GM18868 (cell line): Measurements from ENCODE around the gene LRRC27.
"Not testable (repeated sequence)": the region's sequence is repeated elsewhere in the genome, so short reads cannot be mapped to it uniquely, and the experiment has no call there.

ENCODE experiments used
- ATAC-seq: cut with Tn5 transposase; IDR thresholded peaks from one replicate; pipeline ENCODE4 v1.9.1; 2021; ENCODE audit warnings: mild to moderate bottlenecking, moderate library complexity; ENCODE audit not compliant: unreplicated experiment

Gene LRRC27

DNA sequence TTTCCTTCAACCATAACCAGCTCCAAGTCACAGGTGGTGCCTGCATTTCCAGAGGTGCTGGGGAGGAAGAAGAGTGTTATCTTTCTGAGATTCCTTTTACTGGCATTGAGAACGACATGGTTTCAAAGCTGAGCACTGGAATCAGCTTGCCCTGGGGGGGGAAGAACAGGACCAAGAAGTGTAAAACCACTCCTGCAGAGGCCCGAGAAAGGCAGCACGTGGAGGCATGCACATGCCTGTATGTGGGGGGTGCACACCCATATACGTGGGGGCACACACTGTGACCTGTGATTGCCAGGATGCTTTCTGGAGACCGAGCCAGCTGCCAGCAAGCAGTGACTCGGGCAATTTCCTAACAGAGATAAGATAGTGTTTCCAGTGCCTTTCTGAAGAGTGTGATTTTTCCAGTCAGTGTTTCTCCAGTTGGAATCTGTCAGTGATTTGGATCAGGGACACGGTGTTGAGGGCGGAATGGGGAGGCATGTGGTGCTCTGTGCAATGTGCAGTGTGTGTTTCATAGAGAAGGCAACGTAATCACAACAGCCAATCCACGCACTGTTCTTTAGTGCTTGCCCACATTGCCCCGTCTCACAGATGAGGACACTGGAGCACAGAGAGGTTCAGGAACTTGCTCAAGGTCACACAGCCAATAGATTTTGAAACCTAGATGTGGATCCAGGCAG lies 4.2 kb downstream of the LRRC27 start:
- no peak for ATAC-seq

DNA sequence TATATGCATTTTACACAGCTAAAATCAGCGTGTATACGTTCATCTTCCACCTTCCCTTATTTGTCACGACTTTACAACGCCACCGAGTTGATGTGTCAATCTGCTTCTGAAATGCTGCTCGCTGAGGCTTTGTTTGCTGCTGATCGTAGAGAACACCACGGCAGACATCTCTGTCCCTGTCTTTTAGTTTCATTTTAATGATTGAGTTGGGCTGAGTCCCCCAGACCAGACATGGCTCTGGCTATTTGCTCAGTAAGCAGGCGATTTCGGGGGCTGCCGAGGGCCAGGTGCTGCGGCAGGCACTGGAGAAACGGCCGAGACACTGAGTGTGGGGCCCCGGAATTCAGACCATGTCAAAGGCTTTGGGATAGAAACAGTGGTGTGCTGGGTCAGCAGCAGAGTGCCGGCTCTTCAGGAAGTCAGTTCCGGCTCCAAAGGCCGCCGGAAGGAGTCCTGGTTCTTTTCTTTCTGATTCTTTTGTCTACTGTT lies 5.0 kb downstream of the LRRC27 start:
- ATAC-seq: no peak

DNA sequence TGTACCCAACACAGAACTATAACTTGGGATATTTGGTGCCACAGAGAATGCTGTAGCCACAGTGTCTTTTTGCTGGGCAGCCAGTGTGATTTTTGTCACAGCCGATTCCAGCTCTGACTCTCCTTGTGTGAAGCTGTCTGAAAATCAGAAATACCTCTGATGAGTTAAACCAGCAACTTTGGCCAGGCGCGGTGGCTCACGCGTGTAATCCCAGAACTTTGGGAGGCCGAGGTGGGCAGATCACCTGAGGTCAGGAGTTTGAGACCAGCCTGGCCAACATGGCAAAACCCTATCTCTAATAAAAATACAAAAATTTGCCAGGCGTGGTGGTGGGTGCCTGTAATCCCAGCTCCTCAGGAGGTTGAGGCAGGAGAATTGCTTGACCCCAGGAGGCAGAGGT lies 5.9 kb downstream of the LRRC27 start:
- not testable (repeated sequence) for ATAC-seq

DNA sequence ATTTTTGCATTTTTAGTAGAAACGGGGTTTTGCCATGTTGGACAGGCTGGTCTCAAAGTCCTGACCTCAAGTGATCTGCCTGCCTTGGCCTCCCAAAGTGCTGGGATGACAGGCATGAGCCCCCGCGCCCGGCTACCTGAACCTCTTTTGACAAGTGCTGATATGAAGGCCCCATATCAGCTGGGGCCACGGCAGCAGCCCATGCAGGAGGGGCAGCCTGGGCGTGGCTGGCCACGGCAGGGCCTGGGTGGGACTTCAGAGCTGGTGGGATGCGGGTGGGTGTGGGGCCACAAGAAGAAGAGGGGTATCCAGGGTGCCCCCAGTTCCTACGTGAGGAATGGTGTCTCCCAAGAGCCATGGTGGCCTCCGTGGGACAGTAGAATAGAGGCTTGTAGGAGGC lies 6.9 kb downstream of the LRRC27 start:
- no peak for ATAC-seq

DNA sequence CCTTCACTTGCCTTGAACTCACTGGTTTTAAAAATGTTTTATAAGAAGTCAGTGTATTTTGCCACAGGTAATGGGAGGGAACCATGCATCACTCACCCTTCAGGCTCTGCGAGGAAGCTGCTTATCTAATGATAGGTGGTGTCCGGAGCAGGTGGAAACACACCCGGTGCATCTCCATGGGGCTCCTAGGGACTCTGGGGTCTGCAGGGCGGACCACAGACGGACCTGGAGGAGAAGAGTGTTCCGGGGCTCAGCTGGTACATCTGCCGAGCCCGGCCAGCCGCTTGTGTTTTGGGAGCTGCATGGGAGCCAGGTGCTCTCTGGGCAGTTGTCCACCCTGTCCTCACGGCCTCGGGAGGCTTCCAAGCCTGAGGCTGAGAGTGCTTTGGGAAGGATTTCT lies 7.3 kb downstream of the LRRC27 start:
- no peak for ATAC-seq

DNA sequence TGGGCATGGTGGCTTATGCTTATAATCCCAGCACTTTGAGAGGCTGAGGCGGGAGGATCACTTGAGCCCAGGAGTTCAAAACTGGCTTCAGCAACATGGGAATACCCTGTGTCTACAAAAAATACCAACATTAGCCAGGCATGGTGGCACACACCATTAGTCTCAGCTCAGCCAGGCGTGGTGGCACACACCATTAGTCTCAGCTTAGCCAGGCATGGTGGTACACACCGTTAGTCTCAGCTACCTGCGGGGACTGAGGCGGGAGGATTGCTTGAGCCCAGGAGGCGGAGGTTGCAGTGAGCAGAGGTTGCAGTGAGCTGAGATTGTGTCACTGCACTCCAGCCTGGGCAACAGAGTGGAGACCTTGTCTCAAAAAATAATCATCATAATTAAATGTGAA lies 9.0 kb downstream of the LRRC27 start:
- ATAC-seq: peak; percentile 54

DNA sequence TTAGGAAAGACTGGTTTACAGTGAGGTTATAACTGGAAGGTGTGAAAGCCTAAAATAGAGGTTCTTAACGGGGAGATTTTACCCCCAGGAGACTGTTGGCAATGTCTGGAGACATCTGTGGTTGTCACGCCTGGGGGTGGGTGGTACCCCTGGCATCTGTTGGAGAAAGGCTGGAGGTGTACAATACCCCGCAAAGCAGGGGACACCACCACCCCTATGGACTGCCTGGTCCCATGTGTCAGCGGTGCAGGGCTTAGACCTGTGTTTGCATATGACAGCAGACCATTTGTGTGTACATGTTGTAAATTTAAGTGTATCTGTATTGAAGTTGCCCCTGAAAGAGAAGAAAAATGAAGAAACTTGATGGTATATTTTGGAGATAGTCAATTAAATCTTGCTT lies 9.8 kb downstream of the LRRC27 start:
- no peak for ATAC-seq

DNA sequence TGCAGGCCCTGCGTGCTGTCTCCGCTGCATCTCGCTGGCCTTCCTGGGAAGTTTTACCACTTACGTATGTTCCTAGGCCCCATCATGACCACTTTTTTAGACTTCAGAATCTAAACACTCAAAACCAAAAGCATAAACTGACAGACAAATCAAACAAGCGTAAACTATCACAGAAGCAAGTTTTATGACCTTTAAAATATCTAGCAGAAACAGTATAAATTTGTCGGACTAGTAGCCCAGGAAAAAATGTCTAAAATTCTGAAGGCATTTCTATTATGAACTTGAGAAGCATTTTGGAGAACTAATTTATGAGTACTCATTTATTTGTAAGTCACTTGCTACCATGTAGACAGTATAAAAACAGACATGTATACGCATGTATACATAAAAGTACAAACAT lies 10.6 kb downstream of the LRRC27 start:
- ATAC-seq: no peak

DNA sequence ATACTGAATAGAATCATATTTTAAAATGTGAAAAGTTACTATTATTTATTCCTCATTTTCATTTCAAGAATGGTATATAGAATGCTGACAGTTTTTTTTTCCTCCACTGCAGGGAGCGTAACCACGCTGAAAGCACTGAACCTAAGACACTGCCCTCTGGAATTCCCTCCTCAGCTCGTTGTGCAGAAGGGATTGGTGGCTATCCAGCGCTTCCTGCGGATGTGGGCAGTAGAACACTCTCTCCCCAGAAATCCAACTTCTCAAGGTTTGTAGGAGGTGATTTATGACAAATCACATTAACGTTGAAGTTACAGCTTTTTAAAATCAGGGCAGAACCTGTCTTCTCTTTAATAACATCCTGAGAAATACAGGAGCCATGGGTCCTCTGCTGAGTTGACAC lies 12.4 kb downstream of the LRRC27 start:
- no peak for ATAC-seq

DNA sequence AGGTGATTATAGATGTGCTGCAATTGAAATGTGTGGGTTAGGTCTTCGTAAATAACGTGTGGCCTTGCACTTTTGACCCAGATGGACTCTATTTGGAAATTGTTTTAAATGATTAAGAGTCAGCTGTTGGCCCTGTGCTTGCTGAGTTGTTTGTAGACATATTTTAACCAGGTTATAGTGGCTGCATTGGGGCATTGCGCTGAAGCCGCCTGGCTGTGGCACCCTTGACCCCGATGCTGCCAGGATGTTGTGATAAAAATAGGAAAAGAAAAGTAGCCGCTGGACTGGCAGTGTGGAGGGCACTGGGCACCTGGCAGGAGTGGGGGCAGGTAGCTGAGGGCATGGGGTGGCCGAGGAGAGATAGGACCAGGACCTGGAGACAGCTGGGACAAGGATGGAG lies 13.4 kb downstream of the LRRC27 start:
- ATAC-seq: no peak

DNA sequence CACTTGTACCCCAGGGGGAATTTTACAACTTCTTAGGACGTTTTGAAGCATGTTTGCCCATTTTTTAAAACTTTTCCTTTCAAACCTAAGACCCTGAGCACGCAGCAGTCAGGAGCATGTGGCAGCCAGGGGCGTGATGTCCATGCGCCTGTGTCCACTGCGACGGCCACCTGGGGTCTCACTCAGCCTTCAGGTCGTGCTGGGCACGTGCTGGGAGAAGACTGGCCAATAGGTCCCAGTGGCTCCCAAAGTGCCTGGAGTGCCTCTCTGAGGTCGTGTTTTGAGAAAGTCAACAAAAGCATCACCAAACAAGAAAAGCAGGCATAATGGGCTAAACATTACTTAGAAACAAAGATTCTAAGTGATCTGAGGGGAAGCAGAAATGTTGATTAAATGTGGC lies 14.8 kb downstream of the LRRC27 start:
- no peak for ATAC-seq

DNA sequence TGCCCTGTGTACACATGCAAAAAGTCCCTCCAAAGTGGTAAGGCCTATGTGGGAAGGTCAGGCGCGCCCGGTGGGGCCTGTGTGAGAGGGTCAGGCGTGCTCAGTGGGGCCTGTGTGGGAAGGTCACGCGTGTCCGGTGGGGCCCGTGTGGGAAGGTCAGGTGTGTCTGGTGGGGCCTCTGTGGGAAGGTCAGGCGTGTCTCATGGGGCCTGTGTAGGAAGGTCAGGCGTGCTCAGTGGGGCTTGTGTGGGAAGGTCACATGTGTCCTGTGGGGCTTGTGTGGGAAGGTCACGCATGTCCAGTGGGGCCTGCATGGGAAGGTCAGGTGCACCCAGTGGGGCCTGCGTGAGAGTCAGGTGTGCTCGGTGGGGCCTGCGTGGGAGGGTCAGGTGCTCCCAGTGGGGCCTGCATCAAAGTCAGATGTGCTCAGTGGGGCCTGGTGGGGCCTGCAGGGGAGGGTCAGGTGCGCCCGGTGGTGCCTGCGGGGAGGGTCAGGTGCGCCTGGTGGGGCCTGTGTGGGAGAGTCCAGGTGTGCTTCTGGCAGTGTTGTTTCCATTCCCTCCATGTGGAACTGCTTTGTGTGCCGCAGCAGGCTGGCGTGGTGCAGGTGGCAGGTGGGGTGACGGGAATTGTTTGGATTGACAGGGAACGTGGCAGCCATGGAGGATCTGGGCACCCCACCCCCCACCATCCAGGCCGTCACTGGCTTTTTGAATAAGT lies 15.4 kb downstream of the LRRC27 start:
- no peak for ATAC-seq

DNA sequence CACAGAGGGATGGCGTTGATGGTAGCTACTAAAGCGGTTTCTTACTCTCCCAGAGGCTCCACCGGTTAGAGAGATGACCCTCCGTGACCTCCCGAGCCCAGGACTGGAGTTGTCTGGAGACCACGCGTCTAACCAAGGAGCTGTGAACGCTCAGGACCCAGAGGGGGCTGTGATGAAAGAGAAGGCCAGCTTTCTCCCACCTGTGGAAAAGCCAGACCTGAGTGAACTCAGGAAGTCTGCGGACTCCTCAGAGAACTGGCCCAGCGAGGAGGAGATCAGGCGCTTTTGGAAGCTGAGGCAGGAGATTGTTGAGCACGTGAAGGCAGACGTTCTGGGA lies 15.9 kb downstream of the LRRC27 start:
- no peak for ATAC-seq

DNA sequence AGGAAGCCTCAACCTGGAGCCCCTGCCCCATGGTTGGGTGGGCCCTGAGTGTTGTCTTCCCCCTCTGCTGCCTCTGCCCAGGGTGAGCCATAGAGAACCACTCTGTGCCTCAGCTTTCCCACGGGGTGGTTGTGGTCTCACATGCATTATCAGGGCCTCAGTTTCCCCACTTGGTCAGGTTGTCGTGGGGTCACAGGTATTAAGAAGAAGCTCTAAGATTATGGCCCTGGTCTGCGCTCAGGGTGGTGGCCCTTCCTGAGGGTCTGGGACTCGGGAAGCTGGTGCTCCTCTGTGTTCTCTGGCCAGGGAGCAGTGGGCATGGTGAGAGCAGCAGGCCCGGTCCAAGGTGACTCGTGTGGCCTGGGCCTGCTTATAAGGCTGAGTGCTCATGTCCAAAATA lies 17.8 kb downstream of the LRRC27 start:
- ATAC-seq: no peak

DNA sequence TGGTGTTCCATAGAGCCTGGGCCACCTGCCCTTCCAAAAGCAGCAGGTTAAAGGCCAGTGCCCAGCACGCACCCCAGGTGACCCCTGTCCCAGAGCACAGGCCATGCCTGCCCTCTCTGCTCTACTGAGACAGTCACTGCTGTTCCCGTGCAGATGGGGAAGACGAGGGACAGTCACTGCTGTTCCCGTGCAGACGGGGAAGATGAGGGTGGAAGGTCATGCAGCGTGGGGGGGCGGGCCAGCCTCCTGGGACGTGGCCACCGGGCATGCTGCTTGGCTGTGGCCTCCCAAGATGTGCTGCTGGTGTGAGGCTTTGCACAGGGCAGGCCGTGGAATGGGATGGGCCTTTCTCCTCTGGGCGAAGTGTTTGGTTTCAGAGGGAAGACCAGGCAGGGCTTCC lies 18.4 kb downstream of the LRRC27 start:
- no peak for ATAC-seq

DNA sequence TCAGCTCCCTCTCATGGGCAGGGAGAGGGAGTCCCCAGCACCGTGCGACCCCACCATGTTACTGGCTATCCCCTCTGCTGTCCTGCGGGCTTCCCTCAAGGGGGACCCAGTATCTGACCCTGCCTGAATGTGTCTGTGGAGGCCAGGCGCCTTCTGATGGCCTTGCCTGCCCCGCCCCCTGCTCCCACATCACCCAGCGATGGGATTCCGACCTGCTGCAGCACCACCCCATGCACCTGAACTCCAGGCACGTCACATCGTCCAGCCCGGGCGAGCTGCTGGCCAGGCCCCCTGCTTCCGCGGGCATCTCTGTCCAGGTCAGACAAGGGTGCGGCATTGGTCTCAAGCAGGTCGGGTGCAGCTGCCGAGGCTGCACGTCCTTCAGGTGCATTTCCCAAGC lies 19.0 kb downstream of the LRRC27 start:
- ATAC-seq: no peak

DNA sequence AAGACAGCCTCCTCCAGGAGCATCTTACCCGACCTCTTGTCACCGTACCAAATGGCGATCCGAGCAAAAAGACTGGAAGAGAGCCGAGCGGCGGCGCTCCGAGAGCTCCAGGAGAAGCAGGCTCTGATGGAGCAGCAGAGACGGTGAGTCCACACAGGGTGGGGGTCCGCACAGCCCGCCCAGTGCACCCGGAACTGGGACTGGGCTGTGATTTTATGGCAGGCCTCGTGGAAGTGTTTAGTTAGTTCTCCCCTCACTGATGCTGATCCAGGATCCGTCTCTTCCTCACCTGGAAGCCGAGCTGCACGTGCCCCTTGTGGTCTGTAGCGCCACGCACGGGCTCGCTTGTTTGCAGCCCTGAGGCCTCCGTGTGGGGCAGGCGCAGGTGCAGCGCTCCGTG lies 19.6 kb downstream of the LRRC27 start:
- ATAC-seq: no peak

DNA sequence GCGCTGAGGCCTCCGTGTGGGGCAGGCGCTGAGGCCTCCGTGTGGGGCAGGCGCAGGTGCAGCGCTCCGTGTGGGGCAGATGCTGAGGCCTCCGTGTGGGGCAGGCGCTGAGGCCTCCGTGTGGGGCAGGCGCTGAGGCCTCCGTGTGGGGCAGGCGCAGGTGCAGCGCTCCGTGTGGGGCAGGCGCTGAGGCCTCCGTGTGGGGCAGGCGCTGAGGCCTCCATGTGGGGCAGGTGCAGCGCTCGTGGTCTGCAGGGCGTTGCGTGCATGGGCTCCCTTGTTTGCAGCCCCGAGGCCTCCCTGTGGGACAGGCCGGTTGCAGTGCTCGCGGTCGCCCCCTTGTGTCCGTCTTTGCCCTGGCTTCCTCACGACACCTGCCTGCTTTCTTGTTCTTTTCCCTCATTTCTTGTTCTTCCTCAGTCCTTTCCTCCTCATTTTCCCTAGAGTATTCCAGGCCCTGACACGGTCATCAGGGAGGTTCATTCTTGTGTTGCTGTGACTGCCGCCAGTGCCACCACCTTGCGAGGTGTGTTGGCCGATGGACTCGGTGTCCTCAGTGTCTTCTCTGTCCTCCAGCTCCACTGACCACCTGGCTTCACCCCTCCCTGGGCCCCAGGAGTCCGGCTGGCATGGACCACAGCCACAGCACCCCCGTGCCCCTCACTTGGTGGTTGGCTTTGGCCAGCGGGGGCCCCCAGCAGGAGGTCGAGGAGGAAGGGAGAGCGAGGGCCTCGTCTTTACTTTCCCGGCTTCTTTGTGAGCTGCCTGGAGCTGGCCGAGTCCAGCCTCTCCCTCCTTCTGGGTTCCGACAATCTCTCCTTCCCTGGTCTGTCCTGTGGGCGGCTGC lies 20.7 kb downstream of the LRRC27 start:
- ATAC-seq: peak; percentile 69

DNA sequence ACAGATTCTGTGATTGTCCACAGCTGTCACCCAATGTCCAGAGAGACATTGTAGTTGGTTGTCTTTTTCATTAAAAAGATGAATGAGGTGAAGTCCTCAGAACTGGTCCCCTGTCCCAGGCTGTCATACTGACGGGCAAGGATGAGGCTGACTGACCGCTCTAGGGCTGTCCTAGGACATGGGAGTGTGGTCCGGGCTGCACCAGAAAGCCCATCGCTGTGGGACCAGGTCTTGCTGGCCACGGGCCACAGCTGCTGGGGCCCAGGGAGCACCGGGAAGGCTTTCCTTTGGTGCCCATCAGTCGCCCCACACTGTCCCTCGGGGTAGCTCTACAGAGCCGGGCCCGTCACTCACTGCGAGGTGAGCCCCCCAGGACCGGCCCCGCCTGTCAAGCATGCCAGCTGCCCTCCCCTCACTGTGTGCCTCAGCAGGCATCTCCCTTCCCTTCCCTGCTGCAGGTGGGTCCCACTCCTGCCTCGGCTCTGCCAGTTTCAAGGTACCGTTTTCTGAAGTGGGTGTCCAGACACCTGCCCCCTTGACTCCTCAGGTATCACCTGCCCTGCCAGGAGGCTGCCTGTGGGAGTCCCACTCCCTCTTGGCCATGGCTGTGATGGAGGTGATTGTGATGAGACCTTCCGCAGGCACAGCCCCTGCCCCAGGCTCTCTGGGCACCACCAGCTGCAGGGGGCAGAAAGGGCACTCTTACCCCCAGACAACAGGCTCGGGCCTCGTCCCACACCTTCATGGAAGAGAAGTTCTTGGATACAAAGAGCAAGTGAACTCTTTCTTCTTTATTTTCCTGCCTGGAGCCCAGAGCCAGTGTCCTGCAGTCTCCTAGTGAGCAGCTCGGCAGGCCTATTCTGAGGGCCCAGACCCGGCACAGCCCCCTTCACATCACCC lies 21.7 kb downstream of the LRRC27 start:
- no peak for ATAC-seq

DNA sequence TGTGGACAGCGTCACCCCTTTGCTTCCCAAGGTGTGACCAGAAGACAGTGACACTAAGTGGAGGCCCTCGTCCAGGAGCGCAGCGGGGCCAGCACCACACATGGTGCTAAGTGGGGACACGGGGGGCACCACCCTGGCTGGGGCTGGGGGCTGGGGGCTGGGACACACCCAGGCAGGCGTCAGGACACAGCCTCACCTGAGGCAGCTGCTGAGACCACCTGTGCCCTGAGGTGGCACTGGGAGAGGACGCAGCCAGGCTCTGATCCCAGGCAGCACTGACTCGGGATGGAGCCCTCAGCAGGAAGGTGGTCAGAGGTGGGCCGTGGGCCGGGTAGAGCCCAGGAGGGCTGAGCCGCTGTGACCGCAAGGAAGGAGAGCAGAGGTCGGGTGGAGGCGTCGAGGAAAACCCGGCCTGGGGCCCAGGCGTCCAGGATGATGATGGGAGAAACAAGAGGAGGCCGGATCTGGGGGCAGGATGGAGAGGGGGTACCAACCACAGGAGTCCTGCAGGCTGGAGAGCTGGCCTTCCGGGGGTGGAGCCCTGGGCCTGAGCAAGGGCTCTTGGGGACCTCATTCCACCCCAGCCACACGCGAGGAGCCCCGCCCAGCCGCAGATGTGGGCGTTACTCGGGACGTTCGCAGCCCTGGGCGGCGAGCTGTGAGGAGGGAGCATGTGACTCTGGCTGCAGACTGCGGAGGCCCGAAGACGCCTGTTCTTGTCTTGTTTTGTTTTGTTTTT lies 22.5 kb downstream of the LRRC27 start:
- no peak for ATAC-seq
